Neuron (in vitro differentiated cells): ENCODE measurements around the gene BCL2.

Experiments
- H2AFZ ChIP-seq: one replicate; pipeline ENCODE4 v1.6.1; 2013; ENCODE audit warnings: low read depth, mild to moderate bottlenecking, inconsistent platforms, low read length, moderate library complexity
- H3K27me3 ChIP-seq: one replicate; pipeline ENCODE4 v1.6.1; 2013; ENCODE audit warnings: low read length; ENCODE audit not compliant: insufficient read depth
- H3K36me3 ChIP-seq: one replicate; pipeline ENCODE4 v1.6.1; 2013; ENCODE audit warnings: low read length; ENCODE audit not compliant: insufficient read depth
- H3K4me1 ChIP-seq: one replicate; pipeline ENCODE4 v1.6.1; 2013; ENCODE audit warnings: low read length; ENCODE audit not compliant: insufficient read depth
- H3K4me3 ChIP-seq: 2 replicates; pipeline ENCODE4 v1.5.1; 2013; ENCODE audit warnings: mild to moderate bottlenecking, low read length, moderate library complexity
- H3K9me3 ChIP-seq: one replicate; pipeline ENCODE4 v1.6.1; 2013; ENCODE audit warnings: low read length

BCL2 gene

DNA sequence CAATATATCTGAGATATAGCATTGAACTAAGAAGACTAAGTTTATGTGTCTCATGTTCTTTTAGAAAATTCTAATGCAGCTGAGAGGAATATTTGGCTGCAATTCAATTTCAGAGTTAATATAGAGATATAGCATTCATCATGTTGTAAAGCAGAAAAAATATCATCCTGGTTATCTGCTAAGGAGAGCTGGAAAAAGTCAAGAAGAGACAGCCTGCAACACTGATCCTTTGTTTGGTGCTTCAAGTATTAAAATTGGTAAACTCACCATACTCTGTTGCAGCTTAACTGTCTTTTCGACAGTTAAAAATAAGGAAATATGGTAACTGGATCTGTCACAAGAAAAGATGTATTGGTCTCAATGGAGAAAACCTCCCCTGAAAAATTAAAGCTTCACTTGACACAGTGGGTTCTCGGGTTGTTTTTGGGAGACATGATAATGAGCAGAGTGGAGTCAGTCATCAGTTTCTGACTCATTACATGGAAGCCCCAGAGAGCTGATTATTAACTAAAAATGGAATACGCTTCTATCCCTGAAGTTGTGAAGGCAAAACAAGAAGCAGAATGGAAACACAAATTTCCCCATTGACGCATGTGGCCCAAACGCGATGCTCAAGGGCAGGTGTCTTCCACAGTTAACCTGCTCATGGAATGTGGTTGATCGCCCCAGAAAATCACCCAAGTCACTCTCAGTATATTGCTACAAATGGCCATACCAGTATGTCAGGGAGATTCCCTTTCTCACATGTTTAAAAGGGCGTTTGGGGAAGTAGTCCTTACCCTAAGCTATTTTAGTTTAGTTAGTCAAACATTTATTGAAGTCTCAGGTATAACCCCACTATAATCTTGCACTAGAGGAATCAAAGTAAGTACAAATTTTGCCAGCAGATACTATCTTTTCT, 8.2 kb downstream of the BCL2 start:
- no peaks in the 10 kb centered on the region for H3K9me3 ChIP-seq
- no peaks in the 10 kb centered on the region for H3K36me3 ChIP-seq
- no peak overlapping the region for H3K4me3 ChIP-seq
- H3K27me3 ChIP-seq = no peaks in the 10 kb centered on the region
- peaks cover 16% of the 10 kb centered on the region for H3K4me1 ChIP-seq
- no peak overlapping the region for H2AFZ ChIP-seq

DNA sequence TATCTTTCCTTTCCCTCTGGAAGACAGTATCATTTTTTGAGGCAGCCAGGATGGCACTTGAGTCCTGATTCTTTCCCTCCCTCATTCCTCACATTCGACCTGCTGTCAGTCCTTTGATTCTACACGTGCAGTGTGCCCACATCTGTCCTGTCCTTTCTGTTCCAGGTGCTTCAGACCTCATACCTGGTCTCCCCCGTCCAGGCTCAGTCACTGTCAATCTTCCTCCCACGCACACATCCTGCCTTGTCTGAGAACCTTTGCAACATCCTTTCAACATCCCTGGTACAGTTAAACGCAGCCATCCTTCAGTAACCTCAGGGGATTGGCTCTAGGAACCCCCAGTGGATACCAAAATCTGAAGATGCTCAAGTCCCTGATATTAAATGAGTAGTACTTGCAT, 10.1 kb downstream of the BCL2 start:
- no peak overlapping the region for H2AFZ ChIP-seq
- H3K36me3 ChIP-seq = no peaks in the 10 kb centered on the region
- H3K9me3 ChIP-seq = no peaks in the 10 kb centered on the region
- H3K27me3 ChIP-seq = no peaks in the 10 kb centered on the region
- no peak overlapping the region for H3K4me3 ChIP-seq
- H3K4me1 ChIP-seq = peaks cover 13% of the 10 kb centered on the region

DNA sequence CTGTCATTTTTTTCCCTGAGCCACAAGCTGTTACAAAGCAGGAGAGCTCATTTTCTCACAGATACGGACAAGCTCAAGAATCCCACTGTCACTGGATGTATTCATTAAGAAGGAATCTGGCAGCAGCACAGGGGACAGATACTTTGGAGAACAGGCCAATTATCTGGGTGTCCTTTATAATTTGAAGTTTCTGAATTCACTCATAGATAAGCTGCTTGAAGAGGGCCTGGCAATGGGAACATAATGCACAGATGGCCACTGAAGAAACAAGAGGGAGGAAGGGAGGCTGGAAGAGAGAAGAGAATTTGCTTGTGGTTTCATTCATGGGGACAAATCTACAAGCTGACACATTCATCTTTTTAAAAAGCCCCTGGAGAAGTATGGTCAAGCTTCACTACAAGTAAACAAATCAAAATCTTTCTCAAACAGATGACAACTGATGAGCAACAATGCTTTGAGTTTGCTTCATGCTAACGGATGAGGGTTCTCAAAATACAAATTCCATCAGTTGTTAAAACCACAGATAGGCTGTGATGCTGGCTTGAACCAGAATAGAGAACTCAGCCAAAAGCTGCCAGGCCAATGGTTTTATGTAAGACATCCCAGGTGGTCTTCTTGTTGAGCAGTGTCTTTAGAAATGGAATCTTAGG, 11.9 kb downstream of the BCL2 start:
- H3K4me3 ChIP-seq = no peak overlapping the region
- H2AFZ ChIP-seq = no peak overlapping the region
- peaks cover 13% of the 10 kb centered on the region for H3K4me1 ChIP-seq
- H3K36me3 ChIP-seq = no peaks in the 10 kb centered on the region
- H3K9me3 ChIP-seq = no peaks in the 10 kb centered on the region
- H3K27me3 ChIP-seq = no peaks in the 10 kb centered on the region

DNA sequence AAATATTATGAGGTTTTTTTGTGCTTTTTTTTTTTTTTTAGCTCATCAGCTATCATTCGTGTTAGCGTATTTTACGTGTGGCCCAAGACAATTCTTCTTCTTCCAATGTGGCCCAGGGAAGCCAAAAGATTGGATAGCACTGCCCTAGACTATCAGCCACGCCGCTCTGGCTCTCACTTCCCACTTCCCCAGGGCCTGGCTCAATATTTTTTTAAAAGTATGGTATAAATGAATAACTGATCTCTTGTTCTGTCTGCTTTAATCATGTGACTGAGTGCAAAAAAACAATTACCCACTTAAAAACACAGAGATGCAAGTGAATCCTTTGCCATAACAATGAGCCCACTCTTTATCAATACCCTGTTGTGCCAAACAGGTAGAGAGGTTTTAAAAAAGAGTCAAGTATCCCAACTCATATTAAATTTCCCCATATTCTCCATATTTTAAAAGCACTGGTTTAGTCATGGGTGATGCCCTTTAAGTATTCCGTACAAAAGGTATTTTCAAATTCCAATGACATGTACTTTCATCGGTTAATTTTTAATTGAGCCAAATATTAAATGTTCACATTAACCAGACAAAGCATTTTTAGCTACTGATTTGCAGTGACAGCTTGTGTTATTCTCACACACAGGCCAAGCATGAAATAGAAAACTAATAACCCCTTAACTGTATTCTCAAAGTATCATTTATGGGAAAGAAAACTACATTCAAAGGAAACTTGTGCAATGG, 12.6 kb downstream of the BCL2 start:
- Histone ChIP-seq H3K4me3 (no peak overlapping the region), H3K9me3 (no peaks in the 10 kb centered on the region), H2AFZ (no peak overlapping the region), H3K36me3 (no peaks in the 10 kb centered on the region), H3K4me1 (peaks cover 13% of the 10 kb centered on the region), H3K27me3 (no peaks in the 10 kb centered on the region)

DNA sequence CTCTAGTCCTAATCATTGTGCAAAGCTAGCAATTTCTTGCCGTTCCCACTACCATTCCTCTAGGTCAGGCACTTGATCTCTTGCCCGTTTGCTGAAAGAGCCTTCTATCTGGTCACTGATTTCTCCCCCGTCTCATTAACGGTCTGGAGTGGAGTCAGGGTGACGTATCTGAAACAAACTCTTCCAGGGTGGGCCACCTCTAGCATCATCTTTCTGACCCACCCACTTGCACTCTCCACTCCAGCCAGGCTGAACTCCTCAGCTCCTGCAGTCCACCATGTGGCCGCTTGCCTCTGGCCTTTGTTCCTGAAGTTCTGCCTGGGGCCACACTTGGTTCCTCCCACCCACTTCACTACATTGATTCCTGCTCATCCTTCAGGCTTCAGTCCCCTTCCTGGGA, 13.3 kb downstream of the BCL2 start:
- no peaks in the 10 kb centered on the region for H3K27me3 ChIP-seq
- H3K36me3 ChIP-seq = no peaks in the 10 kb centered on the region
- H3K4me1 ChIP-seq = peaks cover 13% of the 10 kb centered on the region
- no peak overlapping the region for H2AFZ ChIP-seq
- H3K4me3 ChIP-seq = no peak overlapping the region
- peaks cover 2% of the 10 kb centered on the region for H3K9me3 ChIP-seq

DNA sequence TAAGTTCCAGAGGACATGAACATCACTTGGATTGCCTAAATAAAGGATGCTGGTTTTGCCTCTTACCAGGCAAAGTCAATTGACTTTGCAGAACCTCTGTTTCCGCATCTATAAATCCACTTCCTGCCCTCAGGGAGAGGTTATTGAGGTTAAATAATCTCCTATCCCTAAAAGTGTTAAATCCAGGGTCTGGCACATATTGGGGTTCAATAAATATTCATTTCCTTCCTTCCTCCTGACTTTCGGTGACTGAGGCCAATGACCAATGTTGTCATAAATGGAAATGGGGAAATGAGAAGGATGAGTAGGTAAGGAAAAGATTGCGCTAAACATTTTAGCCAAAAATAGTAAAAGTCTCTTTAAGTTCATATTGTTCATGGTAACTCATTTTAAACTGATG, 16.0 kb downstream of the BCL2 start:
- H3K4me1 ChIP-seq = peaks cover 29% of the 10 kb centered on the region
- H3K36me3 ChIP-seq = no peaks in the 10 kb centered on the region
- H3K4me3 ChIP-seq = no peak overlapping the region
- H3K9me3 ChIP-seq = peaks cover 2% of the 10 kb centered on the region
- H2AFZ ChIP-seq = no peak overlapping the region
- H3K27me3 ChIP-seq = no peaks in the 10 kb centered on the region

DNA sequence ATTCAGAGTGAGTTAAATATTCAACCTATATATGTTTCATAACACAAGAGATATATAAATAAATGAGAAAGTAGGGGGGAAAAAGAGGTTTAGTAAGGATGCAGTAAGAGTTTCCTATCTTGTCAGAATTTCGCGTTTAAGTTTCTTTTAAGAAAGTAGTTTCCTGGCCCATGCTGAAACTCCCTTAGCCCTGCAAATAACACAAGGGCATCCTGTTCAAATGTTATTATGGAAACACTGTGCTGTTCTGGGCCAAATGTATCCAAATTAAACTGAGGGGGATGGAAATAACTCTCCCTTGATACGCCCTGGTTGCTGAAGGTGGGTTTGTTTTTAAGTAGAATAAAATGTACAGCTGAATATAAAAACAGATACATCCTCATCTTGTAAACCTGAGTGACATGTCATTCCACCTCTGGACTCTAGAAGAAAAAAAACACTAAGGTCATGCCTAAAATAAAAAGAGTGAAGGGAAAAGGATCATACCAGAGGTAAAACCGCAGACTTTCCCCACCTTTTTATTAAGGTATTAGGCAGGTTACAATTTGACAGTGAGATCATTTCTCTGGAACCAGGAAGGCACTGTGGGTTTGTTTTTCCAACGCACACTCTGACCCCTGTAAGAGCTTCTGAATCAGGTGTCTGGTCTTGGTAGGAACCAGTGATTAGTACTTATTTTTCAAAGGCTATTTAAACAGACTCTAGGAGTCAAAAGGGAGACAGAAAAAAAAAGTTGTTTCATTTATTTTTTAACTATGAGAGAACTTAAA, 16.7 kb downstream of the BCL2 start:
- Histone ChIP-seq H3K27me3 (no peaks in the 10 kb centered on the region), H3K4me3 (no peak overlapping the region), H3K9me3 (peaks cover 2% of the 10 kb centered on the region), H3K36me3 (no peaks in the 10 kb centered on the region), H3K4me1 (peaks cover 25% of the 10 kb centered on the region), H2AFZ (no peak overlapping the region)

DNA sequence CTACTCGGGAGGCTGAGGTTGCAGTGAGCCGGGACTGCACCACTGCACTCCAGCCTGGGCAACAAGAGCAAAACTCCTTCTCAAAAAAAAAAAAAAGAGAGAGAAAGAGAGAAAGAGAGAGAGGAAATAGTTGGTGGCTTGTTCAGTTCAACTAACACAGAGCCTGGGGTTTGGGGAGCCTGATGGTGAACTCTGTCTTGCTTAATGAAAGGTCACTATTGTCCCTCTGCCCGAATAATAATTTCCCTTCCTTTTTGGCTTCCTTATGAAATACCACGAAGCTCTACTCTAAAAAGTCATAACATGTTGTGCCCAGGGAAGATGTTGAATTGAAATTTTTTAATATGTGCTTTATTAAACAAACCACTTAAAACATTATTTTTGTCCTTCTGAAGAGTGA, 17.3 kb downstream of the BCL2 start:
- no peak overlapping the region for H2AFZ ChIP-seq
- H3K4me1 ChIP-seq = peaks cover 22% of the 10 kb centered on the region
- peaks cover 2% of the 10 kb centered on the region for H3K9me3 ChIP-seq
- no peak overlapping the region for H3K4me3 ChIP-seq
- H3K27me3 ChIP-seq = no peaks in the 10 kb centered on the region
- no peaks in the 10 kb centered on the region for H3K36me3 ChIP-seq

DNA sequence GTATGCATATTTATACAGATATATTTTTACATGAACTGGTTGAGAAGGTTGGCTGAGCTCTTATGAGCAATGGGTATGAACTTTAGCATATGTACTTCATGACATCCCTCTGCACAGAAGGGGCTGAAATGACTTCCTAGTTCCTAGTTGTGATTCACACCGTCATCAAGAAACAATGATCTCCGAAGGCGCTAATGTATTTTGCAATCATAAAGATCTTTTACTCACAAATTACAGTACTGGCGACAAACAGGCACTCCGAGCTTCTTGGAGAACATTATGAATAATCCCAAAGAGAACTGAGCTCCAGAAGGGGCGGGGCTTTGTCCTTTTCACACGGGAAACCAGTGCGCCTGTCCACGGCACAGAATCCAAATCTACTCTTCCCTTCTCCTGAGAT, 18.1 kb downstream of the BCL2 start:
- Histone ChIP-seq H2AFZ (no peak overlapping the region), H3K4me1 (peaks cover 20% of the 10 kb centered on the region), H3K4me3 (no peak overlapping the region)

DNA sequence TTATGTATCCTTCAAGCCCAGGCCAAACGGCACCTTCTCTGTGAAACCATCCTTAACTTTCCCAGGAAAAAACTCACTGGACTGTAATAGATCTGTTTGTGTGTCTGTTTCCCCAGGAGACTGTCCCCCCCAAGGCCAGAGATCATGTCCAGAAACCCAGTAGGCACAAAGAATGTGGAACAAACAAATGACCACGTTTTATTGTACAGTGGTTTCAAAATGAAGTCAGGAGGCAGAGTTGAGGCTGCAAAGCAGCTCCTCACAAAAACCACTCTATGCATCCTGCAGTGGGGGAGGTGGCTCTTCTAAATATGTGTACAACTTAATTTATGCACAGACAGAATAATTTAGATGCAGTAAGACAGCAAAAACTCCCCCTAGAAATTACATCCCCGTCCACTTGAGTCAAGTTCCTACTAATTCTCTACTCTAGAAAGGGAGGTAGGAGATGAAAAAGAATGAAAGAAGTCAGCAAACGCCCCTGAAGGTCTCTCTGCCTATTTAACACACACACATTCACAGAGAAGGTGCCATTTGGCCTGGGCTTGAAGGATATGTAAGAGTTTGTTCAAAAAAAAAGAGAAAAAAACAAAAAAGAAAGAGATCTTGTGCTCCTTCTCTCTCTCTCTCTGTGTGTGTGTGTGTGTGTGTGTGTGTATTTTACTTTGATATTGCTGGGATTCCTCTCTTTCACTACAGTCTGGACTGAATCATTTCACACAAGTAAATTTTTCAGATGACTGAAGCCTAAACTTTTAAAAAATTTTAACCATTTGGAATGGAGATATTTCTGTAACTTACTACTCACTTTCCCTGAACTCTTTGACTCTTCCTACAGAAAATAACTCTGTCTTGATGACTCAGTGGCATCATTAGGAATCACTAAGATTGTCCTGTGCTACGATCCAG, 19.5 kb downstream of the BCL2 start:
- no peak overlapping the region for H2AFZ ChIP-seq
- H3K27me3 ChIP-seq = no peaks in the 10 kb centered on the region
- H3K36me3 ChIP-seq = no peaks in the 10 kb centered on the region
- peaks cover 20% of the 10 kb centered on the region for H3K4me1 ChIP-seq
- no peak overlapping the region for H3K4me3 ChIP-seq
- H3K9me3 ChIP-seq = peaks cover 2% of the 10 kb centered on the region

More for the DNA sequence above, 18.1 kb downstream of the BCL2 start:
- Histone ChIP-seq H3K27me3 (no peaks in the 10 kb centered on the region), H3K36me3 (no peaks in the 10 kb centered on the region), H3K9me3 (peaks cover 2% of the 10 kb centered on the region)

DNA sequence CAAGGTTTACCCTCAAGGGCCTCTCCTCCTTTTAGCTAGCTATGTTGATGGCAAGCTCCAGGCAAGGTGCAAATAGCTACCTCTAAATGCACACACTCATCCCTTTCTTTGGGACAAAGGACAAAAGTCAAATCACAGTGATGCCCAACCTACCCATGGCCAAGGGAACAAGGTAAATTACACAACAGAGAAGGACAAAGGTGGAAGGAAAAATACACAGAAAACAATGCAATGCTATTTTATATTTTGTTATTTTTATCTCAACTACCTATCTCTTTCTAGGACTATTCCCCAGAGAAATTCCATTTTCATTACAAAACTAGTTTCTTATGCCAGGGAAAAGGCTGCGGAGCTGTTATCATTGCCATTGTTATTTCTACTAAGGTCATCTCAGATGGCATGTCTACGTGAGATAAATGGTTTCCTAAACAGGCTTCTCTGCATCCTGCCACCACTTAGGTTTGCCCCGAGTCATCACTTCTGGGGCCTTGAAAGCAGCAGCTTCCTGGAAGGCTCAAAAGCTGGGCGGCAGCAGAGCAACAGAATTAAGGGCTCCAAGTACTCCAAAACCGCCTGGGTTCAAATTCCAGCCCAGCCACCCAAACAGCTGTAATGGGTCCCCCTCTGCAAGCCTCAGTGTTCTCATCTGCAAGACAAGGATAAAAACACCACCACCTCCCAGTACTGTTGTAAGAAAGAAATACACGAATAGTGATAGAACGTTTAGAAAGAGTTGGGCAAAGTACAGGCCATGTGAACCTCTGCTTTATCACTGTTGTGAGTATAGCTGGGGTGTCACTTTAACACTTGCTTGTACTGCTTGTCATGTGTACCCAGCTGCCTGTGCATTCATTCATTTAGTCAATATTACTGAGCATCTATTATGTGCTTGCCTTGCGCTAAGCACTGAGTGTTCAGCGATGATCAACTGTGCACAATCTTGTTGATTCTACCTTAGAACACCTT, 20.9 kb downstream of the BCL2 start:
- H3K4me3 ChIP-seq = no peak overlapping the region
- H3K9me3 ChIP-seq = peaks cover 2% of the 10 kb centered on the region

More for the DNA sequence above, 20.9 kb downstream of the BCL2 start:
- Histone ChIP-seq H3K27me3 (no peaks in the 10 kb centered on the region), H3K36me3 (no peaks in the 10 kb centered on the region), H2AFZ (no peak overlapping the region), H3K4me1 (peaks cover 20% of the 10 kb centered on the region)
